H9 (cell line): Measurements from ENCODE around the gene CER1. TPM values are rescaled to one million over a fixed set of nuclear protein-coding genes. Genes with fewer than 3 reads are reported as not detected.

Experiments used
- DNase-seq: peaks from one replicate; pipeline ENCODE4 v3.0.0-alpha.2; 2017
- H2AFZ ChIP-seq: one replicate; pipeline ENCODE4 v1.6.1; 2013; ENCODE audit warnings: mild to moderate bottlenecking, low read length, control low read depth, moderate library complexity
- H2AK5ac ChIP-seq: 2 replicates; pipeline ENCODE4 v1.6.1; 2013; ENCODE audit warnings: low read length, control low read depth, mixed read lengths; ENCODE audit not compliant: insufficient read length
- H2BK120ac ChIP-seq: one replicate; pipeline ENCODE4 v1.6.1; 2013; ENCODE audit warnings: low read depth, mild to moderate bottlenecking, low read length, control low read depth, inconsistent platforms; ENCODE audit not compliant: poor library complexity, severe bottlenecking
- H2BK12ac ChIP-seq: 2 replicates; pipeline ENCODE4 v1.6.1; 2013; ENCODE audit warnings: low read length, control low read depth, mixed read lengths, low read depth; ENCODE audit not compliant: insufficient read length
- H2BK15ac ChIP-seq: 2 replicates; pipeline ENCODE4 v1.6.1; 2013; ENCODE audit warnings: low read depth, low read length, control low read depth
- H2BK20ac ChIP-seq: one replicate; pipeline ENCODE4 v1.6.1; 2013; ENCODE audit warnings: low read depth, mild to moderate bottlenecking, low read length, control low read depth, inconsistent platforms; ENCODE audit not compliant: poor library complexity, severe bottlenecking
- H2BK5ac ChIP-seq: 2 replicates; pipeline ENCODE4 v1.6.1; 2013; ENCODE audit warnings: low read length, control low read depth, mixed read lengths; ENCODE audit not compliant: insufficient read length
- H3K14ac ChIP-seq: 2 replicates; pipeline ENCODE4 v1.6.1; 2013; ENCODE audit warnings: low read length, control low read depth; ENCODE audit not compliant: insufficient read depth
- H3K18ac ChIP-seq: 2 replicates; pipeline ENCODE4 v1.6.1; 2013; ENCODE audit warnings: low read depth, mild to moderate bottlenecking, mixed read lengths, low read length, control low read depth; ENCODE audit not compliant: insufficient read length
- H3K23ac ChIP-seq: 2 replicates; pipeline ENCODE4 v1.6.1; 2013; ENCODE audit warnings: low read length, control low read depth, mixed read lengths, low read depth; ENCODE audit not compliant: insufficient read length
- H3K23me2 ChIP-seq: 2 replicates; pipeline ENCODE4 v1.6.1; 2013; ENCODE audit warnings: low read depth, mild to moderate bottlenecking, mixed read lengths, low read length, control low read depth; ENCODE audit not compliant: insufficient read length, poor library complexity, severe bottlenecking
- H3K27ac ChIP-seq: 2 replicates; pipeline ENCODE4 v1.5.1; 2013; ENCODE audit warnings: low read length, control low read depth, mixed read lengths, low read depth; ENCODE audit not compliant: insufficient read length
- H3K27me3 ChIP-seq: 2 replicates; pipeline ENCODE4 v1.6.1; 2013; ENCODE audit warnings: low read length, control low read depth, inconsistent platforms; ENCODE audit not compliant: insufficient read depth
- H3K4ac ChIP-seq: 2 replicates; pipeline ENCODE4 v1.6.1; 2013; ENCODE audit warnings: low read depth, mild to moderate bottlenecking, control low read depth, inconsistent platforms, low read length, moderate library complexity
- H3K4me1 ChIP-seq: 2 replicates; pipeline ENCODE4 v1.6.1; 2013; ENCODE audit warnings: low read length, control low read depth, inconsistent platforms; ENCODE audit not compliant: insufficient read depth
- H3K4me2 ChIP-seq: 2 replicates; pipeline ENCODE4 v1.6.1; 2013; ENCODE audit warnings: low read length, control low read depth, mixed read lengths; ENCODE audit not compliant: insufficient read length, insufficient read depth
- H3K56ac ChIP-seq: 2 replicates; pipeline ENCODE4 v1.6.1; 2013; ENCODE audit warnings: low read depth, mild to moderate bottlenecking, mixed read lengths, low read length, control low read depth; ENCODE audit not compliant: insufficient read length
- H3K79me1 ChIP-seq: 2 replicates; pipeline ENCODE4 v1.6.1; 2013; ENCODE audit warnings: low read depth, mild to moderate bottlenecking, moderate library complexity, low read length, control low read depth, inconsistent platforms; ENCODE audit not compliant: insufficient read depth, poor library complexity, severe bottlenecking
- H3K79me2 ChIP-seq: 2 replicates; pipeline ENCODE4 v1.6.1; 2013; ENCODE audit warnings: low read length, control low read depth, inconsistent platforms; ENCODE audit not compliant: insufficient read depth
- H3K9ac ChIP-seq: 2 replicates; pipeline ENCODE4 v1.6.1; 2013; ENCODE audit warnings: low read length, control low read depth, mixed read lengths; ENCODE audit not compliant: insufficient read length; ENCODE audit errors: extremely low read depth
- H3K9me3 ChIP-seq: one replicate; pipeline ENCODE4 v1.6.1; 2013; ENCODE audit warnings: low read depth, low read length, inconsistent platforms; ENCODE audit not compliant: control insufficient read depth
- H3T11ph ChIP-seq: one replicate; pipeline ENCODE4 v1.6.1; 2013; ENCODE audit warnings: mild to moderate bottlenecking, low read length, control low read depth, inconsistent platforms
- H4K20me1 ChIP-seq: one replicate; pipeline ENCODE4 v1.6.1; 2013; ENCODE audit not compliant: control insufficient read depth, insufficient read length, insufficient read depth
- H4K5ac ChIP-seq: 2 replicates; pipeline ENCODE4 v1.6.1; 2013; ENCODE audit warnings: low read depth, mild to moderate bottlenecking, mixed read lengths, low read length, control low read depth; ENCODE audit not compliant: insufficient read length
- H4K8ac ChIP-seq: replicated peaks from 2 replicates; pipeline ENCODE4 v1.6.1; 2013; ENCODE audit warnings: low read length, control low read depth, mixed read lengths, low read depth; ENCODE audit not compliant: insufficient read length
- H4K91ac ChIP-seq: 2 replicates; pipeline ENCODE4 v1.6.1; 2013; ENCODE audit warnings: low read depth, mild to moderate bottlenecking, moderate library complexity, mixed read lengths, low read length, control low read depth; ENCODE audit not compliant: insufficient read length
- H3K27ac Mint-ChIP-seq, 3 experiments: 2 replicates in 2 of 3; 3 replicates in 1 of 3; pipeline ENCODE4 v1.8.0; 2020 to 2021; ENCODE audit warnings: mixed read lengths in 3 of 3, mild to moderate bottlenecking in 1 of 3, moderate library complexity in 1 of 3
- H3K27me3 Mint-ChIP-seq: 2 replicates; pipeline ENCODE4 v1.8.0; 2021; ENCODE audit warnings: low read depth, mild to moderate bottlenecking, moderate library complexity, mixed read lengths
- H3K36me3 Mint-ChIP-seq, 3 experiments: 2 replicates in 2 of 3; 3 replicates in 1 of 3; pipeline ENCODE4 v1.8.0; 2020 to 2021; ENCODE audit warnings: low read depth in 3 of 3, mixed read lengths in 3 of 3; ENCODE audit not compliant: insufficient read depth in 1 of 3
- H3K4me1 Mint-ChIP-seq, 2 experiments: 2 replicates each; pipeline ENCODE4 v1.8.0; 2020; ENCODE audit warnings: mixed read lengths in 2 of 2
- H3K4me3 Mint-ChIP-seq, 2 experiments: 2 replicates in 1 of 2; 3 replicates in 1 of 2; pipeline ENCODE4 v1.8.0; 2020 to 2021; ENCODE audit warnings: mild to moderate bottlenecking in 2 of 2, mixed read lengths in 2 of 2, moderate library complexity in 1 of 2
- H3K9me3 Mint-ChIP-seq, 2 experiments: 2 replicates in 1 of 2; 3 replicates in 1 of 2; pipeline ENCODE4 v1.8.0; 2020; ENCODE audit warnings: mild to moderate bottlenecking in 2 of 2, mixed read lengths in 2 of 2, moderate library complexity in 1 of 2
- WGBS: extraction: QIAGEN DNeasy Blood & Tissue Kit; methylation state at CpG from one replicate; pipeline ENCODE4 v1.1.7; 2013; ENCODE audit warnings: missing lambda C conversion rate, low lambda C conversion rate, mixed read lengths; ENCODE audit not compliant: insufficient read length; ENCODE audit errors: extremely low coverage; 5-methylcytosine and 5-hydroxymethylcytosine counted together
- total RNA-seq: library from RNA; stranded (reverse); gene quantifications from 2 replicates; pipeline ENCODE4 v1.2.1, GENCODE V29; 2021
- TF ChIP-seq, protein P1 (sequence below): fragments of 200-600 bp; sonication (generic); conservative IDR thresholded peaks from 3 replicates; pipeline ENCODE4 v1.8.0; 2021; ENCODE audit warnings: antibody characterized with exemption, mild to moderate bottlenecking

The CER1 gene
- total RNA-seq, 1 experiment from 2014 or later, result 22.3 TPM

GRCh38 chr9:14713187-14713767, 9.3 kb downstream of the CER1 start:
- Histone ChIP-seq H2BK120ac (no peak overlapping the region), H3K23ac (no peak overlapping the region), H2BK12ac (no peak overlapping the region), H2BK15ac (no peak overlapping the region), H3K4ac (no peak overlapping the region), H4K91ac (no peak overlapping the region), H3T11ph (no peak overlapping the region), H2AFZ (no peak overlapping the region), H2BK5ac (no peak overlapping the region), H4K20me1 (no peaks in the 10 kb centered on the region), H2AK5ac (no peak overlapping the region), H4K8ac (no peak overlapping the region), H3K27me3 (no peaks in the 10 kb centered on the region), H3K9ac (no peak overlapping the region), H3K79me2 (no peaks in the 10 kb centered on the region), H3K4me1 (no peaks in the 10 kb centered on the region), H2BK20ac (no peak overlapping the region), H3K79me1 (no peaks in the 10 kb centered on the region), H3K14ac (no peak overlapping the region), H3K18ac (no peak overlapping the region), H3K56ac (no peak overlapping the region), H3K23me2 (no peaks in the 10 kb centered on the region), H3K9me3 (no peaks in the 10 kb centered on the region), H3K27ac (no peak overlapping the region), H4K5ac (no peak overlapping the region), H3K4me2 (no peak overlapping the region)
- H3K4me3 Mint-ChIP-seq, result no peak overlapping the region
- H3K9me3 Mint-ChIP-seq, result peaks cover 9 to 10% of the 10 kb centered on the region in 2 experiments; a peak in 4 of 5 replicates
- no peaks in the 10 kb centered on the region for H3K27me3 Mint-ChIP-seq
- peaks cover 0 to 17% (median 5%) of the 10 kb centered on the region in 3 experiments; a peak in 5 of 7 replicates for H3K36me3 Mint-ChIP-seq
- TF ChIP-seq, protein P1, sequence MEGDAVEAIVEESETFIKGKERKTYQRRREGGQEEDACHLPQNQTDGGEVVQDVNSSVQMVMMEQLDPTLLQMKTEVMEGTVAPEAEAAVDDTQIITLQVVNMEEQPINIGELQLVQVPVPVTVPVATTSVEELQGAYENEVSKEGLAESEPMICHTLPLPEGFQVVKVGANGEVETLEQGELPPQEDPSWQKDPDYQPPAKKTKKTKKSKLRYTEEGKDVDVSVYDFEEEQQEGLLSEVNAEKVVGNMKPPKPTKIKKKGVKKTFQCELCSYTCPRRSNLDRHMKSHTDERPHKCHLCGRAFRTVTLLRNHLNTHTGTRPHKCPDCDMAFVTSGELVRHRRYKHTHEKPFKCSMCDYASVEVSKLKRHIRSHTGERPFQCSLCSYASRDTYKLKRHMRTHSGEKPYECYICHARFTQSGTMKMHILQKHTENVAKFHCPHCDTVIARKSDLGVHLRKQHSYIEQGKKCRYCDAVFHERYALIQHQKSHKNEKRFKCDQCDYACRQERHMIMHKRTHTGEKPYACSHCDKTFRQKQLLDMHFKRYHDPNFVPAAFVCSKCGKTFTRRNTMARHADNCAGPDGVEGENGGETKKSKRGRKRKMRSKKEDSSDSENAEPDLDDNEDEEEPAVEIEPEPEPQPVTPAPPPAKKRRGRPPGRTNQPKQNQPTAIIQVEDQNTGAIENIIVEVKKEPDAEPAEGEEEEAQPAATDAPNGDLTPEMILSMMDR, result no peak
- no peak overlapping the region; a peak in 1 of 7 replicates for H3K27ac Mint-ChIP-seq
- WGBS, result no CpG with 5 or more reads among the region's 3 CpGs
- DNase-seq, result no peak
- no peaks in the 10 kb centered on the region for H3K4me1 Mint-ChIP-seq
